ENCODE measurements around the gene DOCK7. TPM values are rescaled to one million over a fixed set of nuclear protein-coding genes. Genes with fewer than 3 reads are reported as not detected.

The DOCK7 gene
- total and polyA plus RNA-seq, 7 donors: 6.5 to 54.8 (median 32.4) TPM

DNA sequence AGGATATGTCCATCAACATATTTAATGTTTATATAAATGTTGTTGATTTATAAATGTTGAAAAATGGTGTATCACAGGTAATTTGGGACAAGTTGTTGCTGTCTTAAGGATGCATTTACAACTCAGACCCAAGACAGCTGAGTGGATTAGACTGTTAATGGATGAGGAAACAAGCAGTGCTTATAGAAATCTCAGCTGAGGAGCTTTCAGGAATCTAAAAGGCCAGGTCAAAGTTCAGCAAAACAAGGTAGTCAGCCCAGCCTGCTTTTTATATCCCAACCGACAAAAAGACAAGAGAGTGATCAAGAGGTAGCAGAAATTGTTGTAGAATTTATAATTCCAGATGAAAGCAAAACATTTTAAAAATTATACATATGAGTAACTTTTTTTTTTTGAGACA is 268.0 kb downstream of the DOCK7 start:
- H3K27ac ChIP-seq: no peak overlapping the region
- no peaks in the 10 kb centered on the region for H3K4me1 ChIP-seq
- no peak for TF ChIP-seq CTCF (IDR thresholded peaks at IDR 0.05)
- no peak for TF ChIP-seq POLR2AphosphoS5 (IDR thresholded peaks at IDR 0.05)
- no peak for TF ChIP-seq EP300 (IDR thresholded peaks at IDR 0.05)
- TF ChIP-seq POLR2A (IDR thresholded peaks at IDR 0.05): no peak
- intact Hi-C loops (cut with DNase I): no loop called here
- 12 to 53% methylated on average over 1 of the region's 1 CpG for WGBS, 2 donors
- H3K4me3 ChIP-seq: no peak overlapping the region
- no peaks in the 10 kb centered on the region for H3K27me3 ChIP-seq
- no peaks in the 10 kb centered on the region for H3K9me3 ChIP-seq
- no peak for DNase-seq
- no peaks in the 10 kb centered on the region for H3K36me3 ChIP-seq

GRCh38 chr1:62417351-62417999 is 270.7 kb downstream of the DOCK7 start:
- Histone ChIP-seq H3K27ac (no peak overlapping the region), H3K27me3 (no peaks in the 10 kb centered on the region), H3K4me1 (no peaks in the 10 kb centered on the region), H3K4me3 (no peak overlapping the region), H3K9me3 (no peaks in the 10 kb centered on the region), H3K36me3 (no peaks in the 10 kb centered on the region)
- intact Hi-C loops (cut with DNase I): no loop called here
- 72 to 74% methylated on average over 2 of the region's 2 CpGs for WGBS, 2 donors
- DNase-seq: no peak
- no peak for TF ChIP-seq POLR2A (IDR thresholded peaks at IDR 0.05)
- no peak for TF ChIP-seq POLR2AphosphoS5 (IDR thresholded peaks at IDR 0.05)
- TF ChIP-seq EP300 (IDR thresholded peaks at IDR 0.05): no peak
- no peak for TF ChIP-seq CTCF (IDR thresholded peaks at IDR 0.05)

- Histone ChIP-seq H3K9me3 (no peaks in the 10 kb centered on the region), H3K27ac (no peak overlapping the region), H3K4me3 (no peak overlapping the region), H3K4me1 (no peaks in the 10 kb centered on the region), H3K36me3 (no peaks in the 10 kb centered on the region), H3K27me3 (no peaks in the 10 kb centered on the region)
- DNase-seq: no peak
- TF ChIP-seq POLR2A (IDR thresholded peaks at IDR 0.05) (no peak), POLR2AphosphoS5 (IDR thresholded peaks at IDR 0.05) (no peak), EP300 (IDR thresholded peaks at IDR 0.05) (no peak), CTCF (IDR thresholded peaks at IDR 0.05) (no peak)
- intact Hi-C loops (cut with DNase I): no loop called here
- WGBS, 2 donors: 44 to 80% methylated on average over 8 of the region's 8 CpGs
Measured at GRCh38 chr1:62415687-62416086, 272.5 kb downstream of the DOCK7 start.

- H3K9me3 ChIP-seq: no peaks in the 10 kb centered on the region
- H3K4me1 ChIP-seq: no peaks in the 10 kb centered on the region
- H3K27me3 ChIP-seq: no peaks in the 10 kb centered on the region
- intact Hi-C loops (cut with DNase I): loop anchor here (1.0 kb wide), 1 partner anchor 232 kb away; no protein-coding TSS in a partner anchor
- DNase-seq: no peak
- no peak overlapping the region for H3K4me3 ChIP-seq
- no peak for TF ChIP-seq EP300 (IDR thresholded peaks at IDR 0.05)
- peak; percentile 44 to 72 (median 58) for TF ChIP-seq CTCF (IDR thresholded peaks at IDR 0.05)
- H3K27ac ChIP-seq: no peak overlapping the region
- no peaks in the 10 kb centered on the region for H3K36me3 ChIP-seq
- 70 to 71% methylated on average over 12 of the region's 12 CpGs for WGBS, 2 donors
Measured at GRCh38 chr1:62407398-62408009, 280.7 kb downstream of the DOCK7 start.
